ENCODE data around the gene APOL1.
A peak's percentile ranks its signal among the peaks of the same experiment; 100 is the strongest.

The APOL1 gene

DNA sequence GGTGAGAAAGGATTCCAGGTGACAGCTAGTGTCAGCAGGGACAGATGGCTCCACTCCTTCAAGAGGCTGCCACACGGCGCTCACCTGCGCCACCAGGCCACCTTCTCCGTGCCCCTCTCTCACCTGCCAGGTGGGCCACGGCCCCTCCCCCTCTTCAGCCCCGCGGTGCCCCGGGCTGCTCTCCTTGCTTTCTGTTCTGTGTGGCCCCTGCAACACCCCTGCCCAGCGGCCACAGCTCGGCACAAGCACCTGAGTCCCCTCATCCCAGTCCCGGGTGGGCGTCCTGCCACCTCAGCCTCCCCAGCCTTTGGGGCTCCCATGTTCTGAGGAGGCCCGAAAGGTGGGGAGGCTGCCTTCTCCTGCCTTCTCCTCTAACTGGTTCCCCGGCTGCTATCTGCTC lies 46.4 kb downstream of the APOL1 start:
- TF ChIP-seq TEAD4 (IDR thresholded peaks at IDR 0.05): no peak
- no peak for TF ChIP-seq CREB1 (IDR thresholded peaks at IDR 0.05; ENCODE audit: low read depth)
- TF ChIP-seq EGR1 (IDR thresholded peaks at IDR 0.05): no peak
- no peak for TF ChIP-seq TAF1 (IDR thresholded peaks at IDR 0.05; ENCODE audit: low read depth)
- TF ChIP-seq YY1 (IDR thresholded peaks at IDR 0.05; ENCODE audit: low read depth): no peak
- TF ChIP-seq CEBPB (IDR thresholded peaks at IDR 0.05): no peak
- no peak for TF ChIP-seq FOXM1 (IDR thresholded peaks at IDR 0.05; ENCODE audit: borderline replicate concordance, low read depth)
- TF ChIP-seq, protein P1, sequence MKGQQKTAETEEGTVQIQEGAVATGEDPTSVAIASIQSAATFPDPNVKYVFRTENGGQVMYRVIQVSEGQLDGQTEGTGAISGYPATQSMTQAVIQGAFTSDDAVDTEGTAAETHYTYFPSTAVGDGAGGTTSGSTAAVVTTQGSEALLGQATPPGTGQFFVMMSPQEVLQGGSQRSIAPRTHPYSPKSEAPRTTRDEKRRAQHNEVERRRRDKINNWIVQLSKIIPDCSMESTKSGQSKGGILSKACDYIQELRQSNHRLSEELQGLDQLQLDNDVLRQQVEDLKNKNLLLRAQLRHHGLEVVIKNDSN (IDR thresholded peaks at IDR 0.05): no peak
- TF ChIP-seq, protein P2, sequence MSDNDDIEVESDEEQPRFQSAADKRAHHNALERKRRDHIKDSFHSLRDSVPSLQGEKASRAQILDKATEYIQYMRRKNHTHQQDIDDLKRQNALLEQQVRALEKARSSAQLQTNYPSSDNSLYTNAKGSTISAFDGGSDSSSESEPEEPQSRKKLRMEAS (IDR thresholded peaks at IDR 0.05): no peak
- no peak for TF ChIP-seq ZBTB7A (IDR thresholded peaks at IDR 0.05; ENCODE audit: low read depth)
- TF ChIP-seq, protein P3, sequence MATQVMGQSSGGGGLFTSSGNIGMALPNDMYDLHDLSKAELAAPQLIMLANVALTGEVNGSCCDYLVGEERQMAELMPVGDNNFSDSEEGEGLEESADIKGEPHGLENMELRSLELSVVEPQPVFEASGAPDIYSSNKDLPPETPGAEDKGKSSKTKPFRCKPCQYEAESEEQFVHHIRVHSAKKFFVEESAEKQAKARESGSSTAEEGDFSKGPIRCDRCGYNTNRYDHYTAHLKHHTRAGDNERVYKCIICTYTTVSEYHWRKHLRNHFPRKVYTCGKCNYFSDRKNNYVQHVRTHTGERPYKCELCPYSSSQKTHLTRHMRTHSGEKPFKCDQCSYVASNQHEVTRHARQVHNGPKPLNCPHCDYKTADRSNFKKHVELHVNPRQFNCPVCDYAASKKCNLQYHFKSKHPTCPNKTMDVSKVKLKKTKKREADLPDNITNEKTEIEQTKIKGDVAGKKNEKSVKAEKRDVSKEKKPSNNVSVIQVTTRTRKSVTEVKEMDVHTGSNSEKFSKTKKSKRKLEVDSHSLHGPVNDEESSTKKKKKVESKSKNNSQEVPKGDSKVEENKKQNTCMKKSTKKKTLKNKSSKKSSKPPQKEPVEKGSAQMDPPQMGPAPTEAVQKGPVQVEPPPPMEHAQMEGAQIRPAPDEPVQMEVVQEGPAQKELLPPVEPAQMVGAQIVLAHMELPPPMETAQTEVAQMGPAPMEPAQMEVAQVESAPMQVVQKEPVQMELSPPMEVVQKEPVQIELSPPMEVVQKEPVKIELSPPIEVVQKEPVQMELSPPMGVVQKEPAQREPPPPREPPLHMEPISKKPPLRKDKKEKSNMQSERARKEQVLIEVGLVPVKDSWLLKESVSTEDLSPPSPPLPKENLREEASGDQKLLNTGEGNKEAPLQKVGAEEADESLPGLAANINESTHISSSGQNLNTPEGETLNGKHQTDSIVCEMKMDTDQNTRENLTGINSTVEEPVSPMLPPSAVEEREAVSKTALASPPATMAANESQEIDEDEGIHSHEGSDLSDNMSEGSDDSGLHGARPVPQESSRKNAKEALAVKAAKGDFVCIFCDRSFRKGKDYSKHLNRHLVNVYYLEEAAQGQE (IDR thresholded peaks at IDR 0.05; ENCODE audit: low read depth): no peak
- no peak for TF ChIP-seq RAD21 (IDR thresholded peaks at IDR 0.05; ENCODE audit: low read depth)
- no peak for TF ChIP-seq EP300 (IDR thresholded peaks at IDR 0.05; ENCODE audit: borderline replicate concordance)
- no peak for TF ChIP-seq NFIC (IDR thresholded peaks at IDR 0.05)
- TF ChIP-seq TCF12 (IDR thresholded peaks at IDR 0.05; ENCODE audit: low read depth): no peak

DNA sequence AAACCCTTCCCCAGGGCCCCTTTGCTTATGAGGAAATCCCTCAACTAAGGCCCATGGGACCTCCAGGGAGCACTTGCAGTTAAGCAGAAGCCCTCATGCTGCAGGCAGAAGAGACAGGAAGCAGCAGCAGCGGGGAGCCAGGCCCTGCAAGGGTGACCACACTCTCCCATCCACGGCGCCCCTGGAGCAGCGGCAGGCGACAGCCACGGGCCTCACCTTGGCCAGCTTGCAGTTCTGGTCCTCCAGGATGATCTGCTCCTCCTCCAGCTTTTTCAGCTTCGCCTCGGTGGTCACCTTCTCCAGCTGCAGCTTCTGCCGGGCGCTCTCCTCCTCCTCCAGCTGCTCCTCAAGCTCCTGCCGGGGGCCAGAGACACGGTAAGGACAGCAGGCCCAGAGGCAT lies 47.0 kb downstream of the APOL1 start:
- no peak for TF ChIP-seq TAF1 (IDR thresholded peaks at IDR 0.05; ENCODE audit: low read depth)
- no peak for TF ChIP-seq RAD21 (IDR thresholded peaks at IDR 0.05; ENCODE audit: low read depth)
- no peak for TF ChIP-seq NFIC (IDR thresholded peaks at IDR 0.05)
- no peak for TF ChIP-seq TCF12 (IDR thresholded peaks at IDR 0.05; ENCODE audit: low read depth)
- no peak for TF ChIP-seq TEAD4 (IDR thresholded peaks at IDR 0.05)
- TF ChIP-seq EGR1 (IDR thresholded peaks at IDR 0.05): no peak
- TF ChIP-seq CEBPB (IDR thresholded peaks at IDR 0.05): no peak
- TF ChIP-seq FOXM1 (IDR thresholded peaks at IDR 0.05; ENCODE audit: borderline replicate concordance, low read depth): no peak
- TF ChIP-seq EP300 (IDR thresholded peaks at IDR 0.05; ENCODE audit: borderline replicate concordance): no peak
- TF ChIP-seq, protein P1 (IDR thresholded peaks at IDR 0.05): no peak
- TF ChIP-seq, protein P2 (IDR thresholded peaks at IDR 0.05): no peak
- TF ChIP-seq, protein P3 (IDR thresholded peaks at IDR 0.05; ENCODE audit: low read depth): no peak
- no peak for TF ChIP-seq ZBTB7A (IDR thresholded peaks at IDR 0.05; ENCODE audit: low read depth)
- no peak for TF ChIP-seq CREB1 (IDR thresholded peaks at IDR 0.05; ENCODE audit: low read depth)

DNA sequence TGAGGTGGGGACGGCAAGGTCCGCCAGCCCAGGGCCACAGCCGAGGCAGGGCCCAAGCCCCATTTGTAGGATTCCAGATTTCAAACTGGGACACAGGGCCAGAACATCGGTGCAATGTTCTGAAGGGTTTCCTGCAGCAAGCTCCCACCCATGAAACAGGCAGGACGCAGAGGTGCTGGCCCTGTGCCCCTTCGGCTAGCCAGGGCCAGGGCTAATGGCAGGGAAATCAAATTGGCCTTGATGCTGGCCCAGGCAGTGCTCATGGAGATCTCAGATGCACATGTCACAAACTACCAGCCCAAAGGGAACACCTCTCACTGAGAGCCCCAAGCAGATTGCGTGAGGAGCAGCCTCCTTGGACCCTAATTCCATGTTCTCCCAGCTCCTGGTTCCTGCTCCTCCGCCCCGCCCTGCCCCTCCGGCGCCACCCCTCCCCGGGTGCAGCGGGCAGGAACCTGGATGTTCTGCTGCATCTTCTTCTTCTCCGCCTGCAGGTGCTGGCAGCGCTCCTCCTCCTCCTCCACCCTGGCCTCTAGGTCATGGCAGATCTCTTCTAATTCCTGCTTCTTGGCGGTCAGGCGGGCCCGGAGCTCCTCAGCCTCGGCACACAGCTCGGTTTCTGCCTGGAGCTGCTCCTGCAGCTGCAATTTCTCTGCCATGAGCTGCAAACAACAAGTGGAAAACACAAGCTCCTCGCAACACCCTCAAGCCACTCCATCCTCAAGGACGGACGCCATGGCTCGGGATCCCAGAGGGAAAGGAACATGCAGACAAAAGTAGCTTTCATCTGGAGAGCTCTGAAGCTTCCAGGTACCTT lies 47.7 kb downstream of the APOL1 start:
- TF ChIP-seq NFIC (IDR thresholded peaks at IDR 0.05) (no peak), TAF1 (IDR thresholded peaks at IDR 0.05; ENCODE audit: low read depth) (no peak), FOXM1 (IDR thresholded peaks at IDR 0.05; ENCODE audit: borderline replicate concordance, low read depth) (no peak), EGR1 (IDR thresholded peaks at IDR 0.05) (no peak), CREB1 (IDR thresholded peaks at IDR 0.05; ENCODE audit: low read depth) (no peak), TEAD4 (IDR thresholded peaks at IDR 0.05) (no peak), TCF12 (IDR thresholded peaks at IDR 0.05; ENCODE audit: low read depth) (no peak), CEBPB (IDR thresholded peaks at IDR 0.05) (no peak), ZBTB7A (IDR thresholded peaks at IDR 0.05; ENCODE audit: low read depth) (no peak), RAD21 (IDR thresholded peaks at IDR 0.05; ENCODE audit: low read depth) (no peak), EP300 (IDR thresholded peaks at IDR 0.05; ENCODE audit: borderline replicate concordance) (no peak), YY1 (IDR thresholded peaks at IDR 0.05; ENCODE audit: low read depth) (no peak)
- TF ChIP-seq, protein P1 (IDR thresholded peaks at IDR 0.05): no peak
- TF ChIP-seq, protein P2 (IDR thresholded peaks at IDR 0.05): no peak

DNA sequence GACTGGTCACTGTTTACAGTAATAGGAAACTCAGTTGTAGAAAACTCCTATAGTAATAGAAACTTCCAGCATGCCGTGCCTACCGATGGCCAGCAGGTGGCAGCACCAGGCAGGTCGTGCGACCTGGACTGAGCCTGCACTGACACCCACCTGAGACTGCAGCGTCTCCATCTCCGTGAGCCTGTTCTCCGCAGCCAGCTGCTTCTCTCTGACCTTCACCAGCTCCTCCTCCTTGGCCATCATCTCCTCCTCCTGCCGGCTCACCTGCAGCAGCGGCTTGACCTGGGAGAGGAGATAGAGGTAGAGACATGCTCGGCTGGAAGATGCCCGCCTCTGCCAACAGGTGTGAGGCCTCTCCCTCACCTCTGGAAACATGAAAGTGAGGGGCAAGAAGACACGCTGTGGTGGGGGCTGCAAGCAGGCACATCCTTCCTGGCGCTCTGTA lies 48.5 kb downstream of the APOL1 start:
- peak; percentile 86 for TF ChIP-seq RAD21 (IDR thresholded peaks at IDR 0.05; ENCODE audit: low read depth)
- TF ChIP-seq, protein P2 (IDR thresholded peaks at IDR 0.05): peak; percentile 43; the same call in 1 of the 2 replicates
- no peak for TF ChIP-seq TCF12 (IDR thresholded peaks at IDR 0.05; ENCODE audit: low read depth)

Measured in Ishikawa (cell line).